NCI-H748 (cell line): ENCODE results near the gene TMEM69.
"Not testable (repeated sequence)": the region's sequence is repeated elsewhere in the genome, so short reads cannot be mapped to it uniquely, and the experiment has no call there.

Experiments used
- DNase-seq: peaks from one replicate; lab custom pipeline; 2025; ENCODE audit not compliant: unreplicated experiment; lab: John Stamatoyannopoulos, UW

The TMEM69 gene, protein sequence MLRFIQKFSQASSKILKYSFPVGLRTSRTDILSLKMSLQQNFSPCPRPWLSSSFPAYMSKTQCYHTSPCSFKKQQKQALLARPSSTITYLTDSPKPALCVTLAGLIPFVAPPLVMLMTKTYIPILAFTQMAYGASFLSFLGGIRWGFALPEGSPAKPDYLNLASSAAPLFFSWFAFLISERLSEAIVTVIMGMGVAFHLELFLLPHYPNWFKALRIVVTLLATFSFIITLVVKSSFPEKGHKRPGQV

DNA sequence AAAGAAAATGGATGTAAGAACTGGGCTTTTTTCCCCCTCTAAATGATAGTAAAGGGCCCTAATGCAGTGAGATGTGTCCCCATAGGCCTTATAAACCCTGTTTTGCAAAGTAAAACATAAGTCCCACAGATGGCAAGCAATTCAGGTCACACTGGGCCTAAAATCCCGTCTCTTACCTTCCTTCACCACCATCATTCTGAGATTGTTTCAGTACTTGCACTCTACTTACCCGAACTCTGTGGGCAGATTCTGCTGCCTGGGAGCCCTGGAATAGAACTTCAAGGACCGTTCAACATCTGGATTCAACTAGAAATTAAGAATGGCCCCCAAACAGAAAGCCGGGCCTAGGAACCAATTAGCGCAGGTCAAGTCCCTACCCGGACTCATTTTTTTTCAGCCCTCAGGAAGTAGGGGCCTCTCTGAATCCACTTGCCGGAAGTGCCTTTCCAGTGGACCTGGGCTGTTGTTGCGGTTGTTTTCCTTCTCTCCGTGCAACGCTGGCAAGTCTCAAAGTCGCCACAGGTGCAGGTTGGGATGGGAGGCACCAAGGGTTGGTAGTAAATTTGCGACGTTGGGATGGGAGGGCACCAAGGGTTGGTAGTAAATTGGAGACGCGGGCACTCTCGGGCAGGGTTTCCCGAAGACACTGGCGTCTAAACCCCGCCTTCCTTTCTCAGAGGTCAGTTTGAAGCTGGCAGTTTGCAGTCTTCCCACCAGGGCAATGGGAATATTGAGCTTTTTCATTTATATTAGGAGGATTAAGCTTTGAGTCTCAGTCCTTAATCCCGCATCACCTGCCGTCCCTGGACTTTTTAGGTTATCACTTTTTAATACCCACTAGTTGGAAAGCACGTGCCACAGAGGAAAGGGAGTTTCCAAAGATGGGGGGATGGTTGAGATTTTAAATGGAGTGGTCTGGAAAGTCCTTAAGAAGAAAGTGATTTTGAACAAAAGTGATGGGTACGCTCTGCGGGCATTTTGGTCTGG lies at the start of gene TMEM69:
TMEM69 (plus strand) TSS at position 428 of the 987 bp plus-strand sequence. CDS start 2,888 bp downstream, outside the sequence.
- DNase-seq = peak; percentile 89

DNA sequence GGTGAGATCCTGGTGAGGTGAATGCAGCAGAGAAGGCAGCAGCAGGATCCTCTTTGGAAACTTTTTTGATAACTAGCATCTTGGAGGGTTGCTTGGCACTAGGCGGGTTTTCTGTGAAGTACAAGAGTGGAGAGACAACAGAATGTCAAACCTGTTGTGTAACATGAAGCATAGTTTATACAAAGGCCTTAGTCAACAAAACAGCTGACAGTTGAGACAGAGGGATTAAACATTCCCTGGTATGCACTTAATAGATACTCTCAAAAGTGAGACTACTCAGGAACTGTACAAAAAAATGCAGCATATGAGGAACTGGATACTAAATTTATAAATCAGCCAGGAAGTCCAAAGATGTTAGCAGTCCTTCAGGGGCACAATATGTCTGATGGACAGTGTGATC lies 47.7 kb upstream of the TMEM69 start:
- no peak for DNase-seq

DNA sequence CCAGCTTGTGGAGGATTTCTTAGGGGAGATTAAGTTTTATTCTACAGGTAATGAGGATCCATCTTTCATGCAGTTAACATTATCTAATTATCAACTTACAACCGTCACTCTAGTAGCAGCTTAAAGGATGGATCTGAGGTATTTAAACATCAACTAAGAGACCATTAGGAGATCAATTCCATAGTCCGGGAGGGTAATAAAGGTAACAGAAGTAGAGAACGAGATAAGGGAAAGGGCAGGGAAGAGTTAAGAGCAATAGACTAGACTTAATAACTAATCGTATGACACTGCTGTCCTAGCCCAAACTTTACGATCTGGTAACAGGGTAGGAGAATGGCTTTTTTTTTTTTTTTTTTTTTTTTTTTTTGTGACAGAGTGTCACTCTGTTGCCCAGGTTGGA lies 44.7 kb upstream of the TMEM69 start:
- DNase-seq = no peak

DNA sequence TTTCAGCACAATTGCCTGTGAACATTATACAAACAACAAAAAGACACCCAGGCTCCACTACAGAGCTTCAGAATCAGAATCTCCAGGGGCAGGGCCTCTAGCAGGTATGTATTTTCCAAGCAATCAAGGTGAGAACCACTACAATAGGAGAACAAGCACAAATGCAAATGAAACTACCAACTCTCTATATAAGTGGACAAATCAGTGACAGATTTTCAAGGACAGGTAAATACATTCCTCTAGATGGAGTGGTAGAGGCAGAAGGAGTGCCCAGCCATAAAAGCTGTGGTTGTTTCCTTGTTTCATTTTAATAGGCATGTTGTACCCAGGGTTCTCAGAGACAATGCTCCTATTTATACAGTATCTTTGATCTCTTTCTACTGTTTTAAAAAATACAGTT lies 44.0 kb upstream of the TMEM69 start:
- DNase-seq = no peak

DNA sequence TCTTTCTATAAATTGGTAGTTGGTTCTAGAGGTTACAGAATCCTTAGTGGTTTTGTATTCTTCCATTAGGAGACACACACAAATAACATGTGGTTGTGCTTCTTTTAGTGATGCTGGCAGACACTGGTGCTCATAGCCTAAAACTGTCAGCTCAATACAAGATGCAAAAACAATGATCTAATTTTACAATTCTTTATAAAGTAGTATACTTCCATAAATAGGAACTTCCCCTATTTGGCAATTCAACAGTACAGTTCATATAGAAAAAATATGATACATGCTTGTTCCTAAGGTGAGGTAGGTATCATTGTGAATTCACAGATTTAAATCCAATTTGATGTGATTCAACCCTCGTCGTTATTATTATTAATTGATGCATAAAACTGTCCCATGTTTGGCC lies 43.3 kb upstream of the TMEM69 start:
- DNase-seq = no peak

DNA sequence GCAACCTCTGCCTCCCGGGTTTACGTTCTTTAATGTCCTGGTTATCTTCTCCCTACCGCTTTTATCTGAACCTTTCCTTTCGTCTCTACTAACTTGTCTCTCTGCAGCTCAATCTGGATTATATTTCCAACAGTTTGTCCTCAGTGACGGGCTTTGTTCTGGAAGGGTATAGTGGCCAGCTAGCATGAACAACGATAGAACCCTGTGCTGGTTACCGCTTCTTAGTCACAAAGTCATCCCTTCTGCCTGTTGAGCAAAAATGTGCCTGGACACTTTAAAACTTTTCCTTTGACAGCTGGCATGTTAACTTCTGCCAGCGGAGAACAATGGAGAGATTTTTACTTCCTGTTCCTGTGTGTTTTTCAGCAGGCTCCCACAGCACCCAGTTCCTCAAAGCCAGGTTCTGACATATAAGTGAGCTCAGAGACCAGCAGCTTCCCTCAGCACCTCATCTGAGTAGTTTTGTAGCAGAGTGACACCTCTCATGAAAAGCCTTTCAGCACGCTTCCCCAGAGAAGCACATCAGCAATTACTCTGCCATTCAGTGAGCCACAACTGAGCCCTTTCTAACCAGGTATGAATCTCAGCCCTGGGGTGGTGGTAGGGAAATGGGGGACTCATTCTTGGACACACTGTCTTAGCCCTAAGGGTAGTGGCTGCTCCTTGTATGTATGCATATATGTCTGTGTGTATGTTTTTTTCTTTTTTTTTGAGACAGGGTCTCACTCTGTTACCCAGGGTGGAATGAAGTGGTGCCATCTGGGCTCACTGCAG lies 40.5 kb upstream of the TMEM69 start:
- no peak for DNase-seq

DNA sequence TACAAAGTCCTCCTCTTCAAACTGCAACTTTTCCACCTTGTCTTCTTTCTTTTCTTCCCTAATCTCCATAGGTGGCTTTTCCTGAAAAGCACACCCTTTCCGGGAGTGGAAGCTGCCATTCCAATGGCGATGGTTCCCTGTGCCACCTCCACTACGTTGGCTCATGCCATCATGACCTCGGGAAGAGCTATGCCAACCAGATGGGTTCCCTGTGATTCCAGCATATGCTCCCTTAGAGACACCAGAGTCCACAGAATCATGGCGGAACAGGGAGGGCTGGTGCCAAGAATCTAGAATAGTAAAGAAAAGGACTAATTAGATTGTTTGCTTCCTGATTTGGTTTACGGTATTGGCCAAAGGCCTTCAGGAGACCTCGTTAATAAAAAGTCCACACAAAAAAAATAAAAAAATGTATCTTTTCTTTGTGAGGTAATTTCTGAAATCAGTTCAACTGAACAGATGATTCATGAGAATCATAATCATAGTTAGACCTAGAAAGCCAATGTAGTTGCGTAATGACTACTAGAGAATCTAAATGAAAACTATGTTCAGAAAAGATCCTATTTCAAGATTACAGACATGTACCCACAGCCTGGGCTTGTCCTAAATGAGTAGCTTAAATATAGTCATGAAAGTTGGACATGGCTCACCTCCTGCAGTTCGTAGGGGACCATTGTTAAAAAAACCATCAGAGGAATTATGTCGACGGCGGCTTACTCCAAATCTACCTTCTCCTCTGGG lies 33.3 kb upstream of the TMEM69 start:
- no peak for DNase-seq

DNA sequence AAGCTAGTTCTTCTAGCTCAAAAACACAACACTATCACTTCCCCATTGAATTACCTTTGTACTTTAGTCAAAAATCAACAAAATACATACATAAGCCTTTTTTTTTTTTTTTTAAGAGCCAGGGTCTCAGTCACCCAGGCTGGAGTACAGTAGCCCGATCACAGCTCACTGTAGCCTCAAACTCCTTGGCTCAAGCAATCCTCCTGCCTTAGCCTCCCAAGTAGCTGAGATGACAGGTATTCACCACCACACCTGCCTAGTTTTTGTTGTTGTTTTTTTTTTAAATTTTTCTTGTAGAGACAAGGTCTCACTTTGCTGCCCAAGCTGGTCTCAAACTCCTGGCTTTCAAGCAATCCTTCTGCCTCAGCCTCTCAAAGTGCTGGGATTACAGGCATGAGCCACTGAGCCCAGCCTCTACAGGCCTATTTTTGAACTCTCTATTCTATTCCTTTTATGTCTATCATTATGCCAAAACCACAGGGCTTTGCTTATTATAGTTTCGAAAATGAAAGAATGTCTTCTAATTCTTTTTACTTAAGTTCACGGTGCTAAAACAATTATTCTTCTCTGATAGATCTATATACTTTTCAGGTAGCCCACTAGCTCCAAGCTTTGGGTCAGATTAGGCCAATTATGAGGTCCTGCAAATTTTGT lies 31.3 kb upstream of the TMEM69 start:
- DNase-seq = no peak

DNA sequence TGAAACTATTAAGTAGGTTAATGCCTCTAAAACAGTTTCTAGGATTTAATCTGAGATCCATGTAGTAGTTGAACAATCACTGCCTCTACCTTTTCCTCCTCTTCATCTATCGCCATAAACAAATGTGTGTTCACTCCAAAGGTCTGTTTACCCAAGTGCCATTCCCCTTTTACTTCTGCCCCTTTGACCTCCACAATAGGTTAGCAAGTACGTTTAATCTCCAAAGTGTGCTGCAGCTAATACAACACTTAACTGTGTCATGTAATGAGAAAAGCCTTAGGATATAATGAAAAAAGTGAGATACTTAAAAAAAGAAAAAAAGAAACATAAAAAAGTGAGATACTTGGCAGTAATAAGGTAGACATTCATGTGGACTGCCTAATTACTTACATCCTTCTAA lies 29.8 kb upstream of the TMEM69 start:
- no peak for DNase-seq

DNA sequence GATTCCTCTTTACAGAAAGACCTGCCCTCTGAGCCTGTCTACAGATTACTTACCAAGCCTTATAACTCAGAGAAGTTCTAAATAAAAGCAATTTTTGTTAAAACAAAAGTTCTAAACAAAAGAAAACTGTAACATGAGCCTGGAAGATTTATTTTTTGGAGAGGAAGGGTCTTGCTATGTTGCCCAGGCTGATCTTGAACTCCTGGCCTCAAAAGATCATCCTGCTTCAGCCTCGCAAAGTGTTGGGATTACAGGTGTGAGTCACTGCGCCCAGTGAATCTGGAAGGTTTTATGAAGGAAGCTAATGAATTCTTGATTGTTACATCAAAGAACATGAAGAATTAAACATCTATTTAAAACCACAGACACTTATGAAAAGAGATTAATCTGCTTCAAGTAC lies 28.8 kb upstream of the TMEM69 start:
- no peak for DNase-seq

DNA sequence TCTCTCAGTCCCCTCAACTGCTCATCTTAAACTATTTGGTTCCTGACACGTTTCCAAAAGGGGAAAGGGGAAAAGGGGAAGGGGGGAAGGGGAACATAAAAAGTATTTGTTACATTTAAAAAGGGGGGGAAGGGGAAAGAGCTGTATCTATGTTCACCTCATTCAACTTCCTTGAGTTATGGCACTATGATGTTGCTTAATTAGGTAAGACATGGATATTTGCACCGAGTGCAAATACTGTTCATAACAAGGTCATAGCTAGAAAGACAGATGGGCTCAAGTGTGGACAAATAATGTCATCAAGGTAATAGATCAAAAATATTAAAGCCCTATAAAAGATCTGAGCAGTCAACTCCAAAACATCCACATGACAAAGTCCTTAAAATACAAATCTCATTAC lies 27.6 kb upstream of the TMEM69 start:
- DNase-seq = no peak

DNA sequence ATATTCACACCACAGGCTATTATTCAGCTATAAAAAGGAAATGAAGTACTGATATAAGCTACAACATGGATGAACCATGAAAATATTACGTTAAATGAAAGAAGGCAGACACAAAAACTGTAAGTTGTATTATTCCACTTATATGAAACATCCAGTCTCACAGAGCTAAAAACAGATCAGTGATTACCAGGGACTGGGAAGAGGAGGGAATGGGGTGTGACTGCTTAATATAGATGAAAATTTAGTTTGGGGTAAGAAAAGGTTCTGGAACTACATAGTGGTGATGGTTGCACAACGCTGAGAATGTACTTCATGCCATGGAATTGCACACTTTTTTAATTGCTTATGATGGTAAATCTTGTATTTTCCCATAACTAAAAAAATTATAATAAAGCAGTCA lies 21.1 kb upstream of the TMEM69 start:
- no peak for DNase-seq

DNA sequence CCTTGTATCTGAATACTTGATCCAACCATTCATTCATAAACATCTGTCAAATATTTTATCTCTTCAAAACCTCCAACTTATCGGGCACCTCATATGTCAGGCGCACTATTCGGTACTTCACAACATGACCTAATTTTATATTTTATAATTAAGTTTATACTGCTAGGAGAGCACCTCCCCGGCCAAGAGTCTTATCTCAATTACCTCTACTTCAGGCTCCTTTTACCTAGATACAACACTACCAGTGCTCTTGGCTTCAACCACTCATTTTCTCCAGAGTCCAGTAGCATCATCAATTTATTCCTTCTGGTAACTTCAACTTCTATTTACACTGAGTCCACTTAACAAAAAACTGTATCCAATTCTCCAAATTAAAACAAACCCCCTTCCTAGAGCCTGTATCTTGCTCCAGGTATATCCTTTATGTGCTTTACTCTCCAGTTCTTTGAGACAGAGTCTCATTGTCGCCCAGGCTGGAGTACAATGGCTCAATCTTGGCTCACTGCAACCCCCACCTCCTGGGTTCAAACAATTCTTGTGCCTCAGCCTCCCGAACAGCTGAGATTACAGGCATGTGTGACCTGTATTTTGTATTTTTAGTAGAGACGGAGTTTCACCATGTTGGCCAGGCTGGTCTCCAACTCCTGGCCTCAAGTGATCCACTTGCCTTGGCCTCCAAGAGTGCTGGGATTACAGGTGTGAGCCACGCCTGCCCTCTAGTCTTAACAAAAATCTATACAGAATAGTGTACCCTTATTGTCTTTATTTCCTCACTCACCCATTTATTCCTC lies 20.5 kb upstream of the TMEM69 start:
- DNase-seq = no peak

DNA sequence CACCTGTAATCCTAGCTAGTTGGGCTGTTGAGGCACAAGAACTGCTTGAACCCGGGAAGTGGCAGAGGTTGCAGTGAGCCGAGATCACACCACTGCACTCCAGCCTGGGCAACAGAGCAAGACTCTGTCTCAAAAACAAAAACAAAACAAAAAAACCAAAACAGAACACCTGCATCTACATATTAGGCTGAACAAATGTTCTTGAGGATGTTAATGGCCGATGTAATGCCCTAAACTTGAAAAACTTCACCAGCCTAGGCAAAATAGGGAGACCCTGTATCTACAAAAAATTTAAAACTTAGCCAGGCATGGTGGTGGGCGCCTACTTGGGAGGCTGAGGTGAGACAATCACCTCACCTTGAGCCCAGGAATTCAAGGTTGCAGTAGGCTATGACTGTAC lies 19.5 kb upstream of the TMEM69 start:
- DNase-seq = no peak

DNA sequence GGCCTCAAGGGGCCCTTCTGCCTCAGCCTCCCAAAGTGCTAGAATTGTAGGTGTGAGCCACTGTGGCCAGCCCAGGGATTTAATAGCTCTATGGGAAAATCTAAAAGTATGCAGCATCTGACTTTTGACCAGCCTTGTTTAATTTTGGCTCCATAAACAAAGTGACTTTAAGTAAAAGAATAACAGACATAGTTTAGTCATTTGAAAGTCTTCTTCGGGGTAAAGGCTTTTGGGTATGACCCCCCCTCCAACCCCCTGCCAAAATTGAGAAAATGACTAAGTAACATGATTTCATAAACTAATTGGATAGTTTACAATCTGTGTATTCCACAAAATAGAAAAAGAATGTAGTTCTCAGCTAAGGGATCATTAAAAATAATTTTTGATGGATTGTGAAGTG lies 18.6 kb upstream of the TMEM69 start:
- DNase-seq = no peak

DNA sequence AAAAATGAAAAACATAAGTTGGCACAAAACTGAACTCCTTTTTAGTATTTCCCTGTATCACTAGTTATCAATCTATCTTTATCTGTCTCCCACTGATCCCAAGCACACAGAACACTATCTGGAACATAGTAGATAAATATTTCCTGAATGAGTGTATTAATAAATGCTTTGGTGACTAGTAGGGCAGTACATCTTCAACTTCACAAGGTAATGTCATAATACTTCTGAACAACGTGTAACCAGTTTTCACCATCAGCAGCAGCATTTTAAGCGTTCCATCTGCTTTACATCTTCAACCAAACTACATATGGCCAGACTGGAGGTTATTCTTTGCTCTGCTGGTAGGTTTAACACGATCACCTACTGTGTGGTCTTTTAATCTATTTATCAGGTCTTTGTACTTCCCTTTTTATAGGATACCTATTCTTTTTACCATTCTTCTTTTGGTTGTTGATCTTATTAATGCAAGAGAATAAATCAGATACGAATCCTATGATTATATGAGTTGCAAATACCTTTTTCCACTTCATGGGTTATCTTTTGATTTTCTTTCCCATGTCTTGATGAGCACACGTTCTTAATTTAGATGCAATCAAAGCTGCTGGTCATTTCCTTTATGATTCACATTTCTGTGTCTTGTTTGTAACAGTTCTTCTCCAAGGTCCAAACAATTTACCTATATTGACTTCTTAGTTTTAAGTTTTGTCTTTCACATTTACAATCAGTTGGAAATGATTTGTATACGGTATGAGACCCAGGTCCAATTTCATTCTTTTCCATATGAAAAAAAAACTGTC lies 17.9 kb upstream of the TMEM69 start:
- DNase-seq = no peak

DNA sequence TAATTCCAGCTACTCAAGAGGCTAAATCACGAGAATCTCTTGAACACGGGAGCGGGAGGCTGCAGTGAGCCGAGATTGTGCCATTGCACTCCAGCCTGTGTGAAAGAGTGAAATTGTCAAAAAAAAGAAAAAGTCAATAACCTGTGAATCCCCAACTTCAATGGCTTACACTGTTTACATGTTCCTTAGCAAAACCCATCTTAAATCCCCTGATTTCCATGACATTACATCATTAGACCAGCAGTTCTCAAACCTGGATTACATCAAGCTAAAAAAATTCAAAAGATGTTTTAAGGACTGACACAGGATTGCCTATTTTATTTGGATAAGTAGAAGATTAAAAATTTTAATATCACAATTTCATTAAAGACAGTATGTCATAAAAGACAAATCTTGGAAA lies 14.0 kb upstream of the TMEM69 start:
- no peak for DNase-seq

DNA sequence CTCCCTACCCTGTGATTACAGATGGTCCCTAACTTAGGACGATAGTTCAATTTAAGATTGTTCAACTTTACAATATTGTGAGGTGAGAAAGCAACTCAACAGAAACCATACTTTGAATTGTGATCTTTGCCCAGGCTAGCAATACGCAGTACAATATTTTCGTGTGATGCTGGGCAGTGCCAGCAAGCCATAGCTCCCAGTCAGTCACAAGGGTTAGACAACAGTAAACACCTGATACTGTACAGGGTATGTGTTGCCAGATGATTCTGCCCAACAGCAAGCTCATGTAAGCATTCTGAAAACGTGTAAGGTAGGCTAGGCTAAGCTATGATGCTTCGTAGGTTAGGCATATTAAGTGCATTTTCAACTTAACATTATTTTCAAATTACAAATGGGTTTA lies 13.5 kb upstream of the TMEM69 start:
- no peak for DNase-seq

DNA sequence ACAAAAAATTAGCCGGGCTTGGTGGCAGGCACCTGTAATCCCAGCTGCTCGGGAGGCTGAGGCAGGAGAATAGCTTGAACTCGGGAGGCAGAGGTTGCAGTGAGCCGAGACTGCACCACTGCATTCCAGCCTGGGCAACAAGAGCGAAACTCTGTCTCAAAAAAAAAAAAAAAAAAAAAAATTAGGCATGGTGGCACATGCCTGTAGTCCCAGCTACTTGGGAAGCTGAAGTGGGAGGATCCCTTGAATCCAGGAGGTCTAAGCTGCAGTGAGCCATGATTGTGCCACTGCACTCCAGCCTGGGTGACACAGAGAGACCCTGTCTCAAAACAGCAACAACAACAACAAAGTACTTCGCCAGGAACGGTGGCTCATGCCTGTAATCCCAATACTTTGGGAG lies 11.4 kb upstream of the TMEM69 start:
- not testable (repeated sequence) for DNase-seq
